Stimulated activated CD4-positive, alpha-beta T cell treated with anti-CD3 and anti-CD28 coated beads, Interleukin-4, amount 100 ng/mL, for 24 hours (primary cell): ENCODE results near the gene TMEM39A.

Experiments used
- DNase-seq: peaks from one replicate; pipeline ENCODE4 v3.0.0-alpha.2; 2020

The TMEM39A gene

DNA sequence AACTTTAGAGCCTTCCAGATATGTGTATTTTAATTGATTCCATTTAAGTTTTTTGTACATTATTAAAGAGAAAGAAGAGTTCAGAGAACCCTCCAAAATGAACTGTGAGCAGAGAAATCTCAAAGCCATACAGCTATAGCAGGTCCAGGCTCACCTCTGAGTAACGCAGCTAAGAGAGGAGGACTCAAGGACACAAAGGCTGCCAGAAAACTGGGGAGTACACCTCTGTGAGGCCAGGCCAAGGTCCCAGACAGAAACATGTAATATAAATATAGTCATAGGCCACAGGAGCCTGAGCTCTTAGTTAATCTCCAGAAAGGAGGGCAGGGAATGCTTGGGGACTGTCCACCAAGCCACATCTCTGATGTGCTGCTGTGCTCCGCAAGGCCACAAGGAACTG lies 66.5 kb downstream of the TMEM39A start:
- no peak for DNase-seq

DNA sequence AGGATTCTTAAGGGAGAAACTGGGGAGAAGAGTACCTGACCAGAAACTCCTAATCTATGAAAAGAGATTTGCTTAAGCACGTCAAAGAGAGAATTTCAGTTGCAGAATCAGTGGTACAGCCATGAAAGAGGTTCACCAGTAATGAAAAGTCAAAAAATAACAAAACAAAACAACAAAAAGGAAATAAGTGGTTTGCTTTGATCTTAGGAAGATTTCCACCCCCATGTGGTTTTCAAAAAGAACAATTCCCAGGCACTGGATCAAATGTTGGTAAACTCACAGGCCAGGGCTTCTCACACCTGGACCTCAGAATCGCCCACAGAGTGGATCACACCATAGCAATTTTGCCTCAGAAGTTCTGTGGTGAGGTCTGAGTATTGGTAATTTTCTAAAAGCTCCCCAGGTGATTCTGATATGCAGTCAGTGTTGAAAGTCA lies 67.5 kb downstream of the TMEM39A start:
- DNase-seq = no peak

DNA sequence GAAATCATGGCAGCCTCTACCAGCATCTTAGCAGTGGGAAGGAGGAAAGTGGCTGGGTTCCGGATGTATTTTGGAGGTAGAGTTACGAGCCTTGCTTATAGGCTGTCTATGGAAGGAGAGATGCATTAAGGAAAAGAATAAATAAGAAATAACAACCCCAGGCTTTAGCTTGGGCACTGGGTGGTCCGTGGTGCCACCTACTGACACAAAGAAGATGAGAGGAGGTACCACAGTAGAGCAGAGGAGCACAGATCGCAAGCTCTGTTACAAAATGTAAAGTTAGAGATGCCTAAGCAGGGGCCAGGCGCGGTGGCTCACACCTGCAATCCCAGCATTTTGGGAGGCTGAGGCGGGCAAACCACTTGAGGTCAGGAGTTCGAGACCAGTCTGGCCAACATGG lies 74.8 kb downstream of the TMEM39A start:
- no peak for DNase-seq

DNA sequence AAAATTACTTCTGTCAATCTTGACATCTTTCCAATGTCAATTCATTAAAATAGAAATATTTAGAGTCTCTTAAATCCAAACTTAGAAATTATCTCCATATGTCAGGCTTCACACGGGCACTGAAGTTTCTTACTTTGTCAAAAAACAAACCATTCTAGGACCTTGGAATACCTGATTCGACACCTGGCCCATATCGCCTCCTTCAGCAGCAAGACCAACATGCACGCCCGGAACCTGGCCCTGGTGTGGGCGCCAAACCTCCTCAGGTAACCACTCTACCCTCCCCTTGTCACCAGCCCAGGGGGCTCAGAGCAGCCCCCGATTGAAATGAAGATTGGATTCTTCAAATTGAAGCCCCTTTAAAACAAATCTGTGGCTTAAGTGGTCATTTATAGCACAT lies 81.3 kb downstream of the TMEM39A start:
- DNase-seq = no peak

DNA sequence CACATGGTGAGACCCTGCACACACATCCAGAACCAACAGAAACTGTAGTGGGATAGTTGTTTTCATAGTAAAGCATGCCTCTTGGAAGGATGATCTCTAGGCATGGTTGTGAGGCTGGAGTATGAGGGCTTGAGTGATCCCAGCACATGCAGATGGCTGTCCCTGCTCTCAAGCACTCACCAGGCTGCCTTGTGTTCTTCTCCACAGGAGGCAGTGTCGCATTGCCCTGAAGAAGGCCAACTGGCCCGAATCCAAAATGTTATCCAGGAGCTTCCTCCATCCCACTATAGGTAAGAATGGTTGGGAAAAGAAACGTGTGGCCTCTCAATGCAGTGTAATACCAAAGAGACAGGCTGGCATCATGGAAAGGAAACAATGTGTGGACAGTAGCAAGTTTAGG lies 82.7 kb downstream of the TMEM39A start:
- DNase-seq = no peak
